NCI-H1417 (cell line): ENCODE measurements around the gene CUZD1.
"Not testable (repeated sequence)": the region's sequence is repeated elsewhere in the genome, so short reads cannot be mapped to it uniquely, and the experiment has no call there.

Experiments used
- DNase-seq, 3 experiments: peaks; one replicate each; lab custom pipeline; 2025; lab: John Stamatoyannopoulos, UW

Gene CUZD1, protein sequence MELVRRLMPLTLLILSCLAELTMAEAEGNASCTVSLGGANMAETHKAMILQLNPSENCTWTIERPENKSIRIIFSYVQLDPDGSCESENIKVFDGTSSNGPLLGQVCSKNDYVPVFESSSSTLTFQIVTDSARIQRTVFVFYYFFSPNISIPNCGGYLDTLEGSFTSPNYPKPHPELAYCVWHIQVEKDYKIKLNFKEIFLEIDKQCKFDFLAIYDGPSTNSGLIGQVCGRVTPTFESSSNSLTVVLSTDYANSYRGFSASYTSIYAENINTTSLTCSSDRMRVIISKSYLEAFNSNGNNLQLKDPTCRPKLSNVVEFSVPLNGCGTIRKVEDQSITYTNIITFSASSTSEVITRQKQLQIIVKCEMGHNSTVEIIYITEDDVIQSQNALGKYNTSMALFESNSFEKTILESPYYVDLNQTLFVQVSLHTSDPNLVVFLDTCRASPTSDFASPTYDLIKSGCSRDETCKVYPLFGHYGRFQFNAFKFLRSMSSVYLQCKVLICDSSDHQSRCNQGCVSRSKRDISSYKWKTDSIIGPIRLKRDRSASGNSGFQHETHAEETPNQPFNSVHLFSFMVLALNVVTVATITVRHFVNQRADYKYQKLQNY

DNA sequence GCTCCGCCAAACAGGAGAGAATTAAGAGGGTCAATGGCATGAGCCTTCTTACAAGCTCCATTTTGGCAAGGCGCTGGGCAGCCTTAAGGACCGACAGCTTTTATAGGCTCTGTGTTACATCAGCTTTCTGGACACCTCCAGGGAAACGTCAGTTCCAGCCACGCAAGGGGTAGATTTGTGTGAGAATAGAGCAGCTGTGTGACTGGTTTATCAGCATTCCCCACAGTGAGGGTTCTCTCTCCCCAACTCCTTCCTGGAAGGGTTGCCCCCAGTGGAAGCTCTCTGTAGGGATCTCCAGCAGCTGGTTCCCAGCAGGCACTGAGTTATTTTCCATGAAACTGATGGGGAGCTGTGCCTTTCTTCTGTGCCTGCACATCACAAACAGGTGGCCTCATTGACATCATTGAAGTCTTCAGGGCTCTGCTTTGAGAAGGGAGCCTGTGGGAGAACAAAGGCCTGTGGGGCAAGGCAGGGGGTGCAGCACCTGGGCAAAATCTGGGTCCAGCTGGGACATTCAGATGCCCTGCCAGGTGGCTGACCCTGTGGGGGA, at the start of gene CUZD1:
Gene CUZD1, minus strand, starts transcription at position 75 of the 550 bp plus-strand sequence. Its CDS starts 14 bp downstream, at position 61.
- DNase-seq: no peak

DNA sequence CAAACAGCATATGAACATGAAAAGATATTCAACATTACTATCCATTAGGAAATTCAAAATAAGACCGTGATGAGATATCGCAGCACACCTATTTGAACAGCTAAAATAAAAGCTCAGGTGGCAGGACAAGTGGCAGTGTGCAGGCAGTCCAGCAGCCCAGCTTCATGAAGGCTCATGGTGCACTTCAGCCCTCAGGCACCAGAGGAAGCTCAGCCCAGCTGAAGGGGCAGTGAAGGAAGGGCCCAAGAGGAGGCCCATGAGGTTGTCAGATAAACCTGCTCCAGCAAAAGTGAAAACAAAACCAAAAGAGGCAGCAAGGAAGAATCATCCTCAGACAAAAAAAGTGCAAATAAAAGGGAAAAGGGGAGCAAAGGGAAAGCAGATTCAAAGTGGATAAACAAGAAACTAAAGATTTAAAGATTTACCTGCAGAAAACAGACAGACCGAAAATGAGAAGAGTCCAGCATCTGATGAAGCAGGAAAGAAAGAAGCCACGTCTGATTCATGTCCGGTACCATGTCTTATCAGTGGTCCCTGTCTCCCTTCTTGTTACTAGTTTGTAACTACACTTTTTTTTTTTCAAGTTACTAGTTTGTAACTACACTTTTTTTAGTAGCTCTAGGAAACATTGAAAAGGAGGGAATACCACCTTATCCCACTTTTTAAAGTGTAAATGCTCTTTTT, 48.7 kb upstream of the CUZD1 start:
- no peak for DNase-seq

DNA sequence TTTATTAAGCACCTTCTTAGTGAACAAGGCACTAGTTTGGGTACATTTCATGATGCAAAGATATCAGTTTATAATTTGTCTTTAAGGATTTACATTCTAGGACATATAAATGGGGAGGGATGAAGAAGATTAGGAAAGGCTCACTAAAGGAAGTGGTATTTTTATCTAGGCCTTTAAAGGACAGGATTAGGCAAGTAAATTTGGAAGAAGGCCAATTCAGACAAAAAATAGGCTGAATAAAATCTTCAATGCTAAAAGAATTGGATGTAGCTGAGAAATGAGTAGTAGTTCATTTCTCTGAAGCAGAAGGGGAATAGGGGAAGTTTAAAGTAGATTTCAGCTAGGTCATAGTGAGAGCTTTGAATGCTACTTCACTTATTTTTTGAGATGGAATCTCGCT, 38.5 kb upstream of the CUZD1 start:
- no peak for DNase-seq

DNA sequence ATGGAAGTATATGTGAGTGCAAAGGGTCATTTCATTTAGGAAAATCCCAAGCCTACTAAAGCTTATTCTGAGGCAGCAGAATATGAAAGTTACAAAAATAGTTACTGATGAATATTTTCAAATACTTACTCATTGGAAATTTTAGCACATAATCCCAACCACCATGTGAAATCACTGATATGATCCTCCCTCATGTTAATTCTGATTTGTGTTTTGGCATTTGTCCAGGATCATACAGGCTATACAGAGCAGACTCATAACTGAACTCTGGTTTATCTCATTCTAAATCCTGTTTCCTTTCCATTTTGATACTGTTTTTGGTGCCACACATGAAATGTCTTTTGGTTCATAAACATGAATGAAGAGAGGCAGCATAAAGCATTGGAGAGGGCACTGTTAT, 37.1 kb upstream of the CUZD1 start:
- DNase-seq: no peak

DNA sequence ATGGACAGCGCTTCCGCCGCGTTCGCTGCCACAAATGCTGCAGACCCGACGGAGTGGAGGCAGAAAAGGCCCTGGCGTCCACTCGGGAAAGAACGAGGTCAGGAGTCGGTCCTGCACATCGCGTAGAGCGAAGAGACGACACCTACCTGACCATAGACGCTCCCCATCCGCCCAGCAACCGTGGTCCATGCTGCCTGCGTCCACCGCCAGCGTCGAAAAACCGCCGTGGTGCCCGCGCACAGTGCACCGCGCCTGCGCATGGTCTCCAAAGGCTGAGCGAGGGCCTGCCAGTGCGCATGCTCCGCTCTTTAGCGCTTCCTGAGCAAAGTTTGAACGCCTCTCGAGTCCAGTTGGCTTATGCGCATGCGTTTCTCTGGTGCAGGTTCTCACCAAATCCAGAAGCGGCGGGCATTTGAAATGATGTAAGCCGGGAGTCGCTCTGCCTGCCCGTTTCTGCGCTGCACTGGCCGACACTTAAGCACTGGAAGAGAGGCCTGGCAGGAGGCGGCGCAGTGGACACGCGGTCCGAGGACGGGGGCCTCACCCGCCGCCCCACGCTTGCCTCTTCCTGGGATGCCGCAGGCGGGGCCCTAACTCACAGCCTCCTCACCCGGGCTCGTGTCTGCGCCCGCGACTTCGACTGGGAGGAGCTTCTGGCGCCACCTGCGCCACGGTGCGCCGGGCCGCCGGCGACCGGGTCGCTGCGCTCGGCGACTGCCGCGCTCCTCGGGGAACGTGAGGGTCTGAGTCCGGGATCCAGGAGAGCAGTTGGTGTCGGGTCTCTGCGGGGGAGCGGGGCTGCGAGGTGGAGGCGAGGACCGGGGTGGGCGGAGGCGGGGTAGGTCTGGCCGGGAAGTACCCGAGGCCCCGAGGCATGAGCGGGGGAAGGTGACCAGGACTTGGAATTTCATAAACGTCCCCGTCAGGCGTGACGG, 33.9 kb upstream of the CUZD1 start, which contains the start of gene FAM24B:
Gene FAM24B, minus strand, starts transcription at position 243 of the 935 bp plus-strand sequence. CDS start 29,066 bp downstream, outside the sequence.
- peak; percentile 92 to 99 (median 97) for DNase-seq

DNA sequence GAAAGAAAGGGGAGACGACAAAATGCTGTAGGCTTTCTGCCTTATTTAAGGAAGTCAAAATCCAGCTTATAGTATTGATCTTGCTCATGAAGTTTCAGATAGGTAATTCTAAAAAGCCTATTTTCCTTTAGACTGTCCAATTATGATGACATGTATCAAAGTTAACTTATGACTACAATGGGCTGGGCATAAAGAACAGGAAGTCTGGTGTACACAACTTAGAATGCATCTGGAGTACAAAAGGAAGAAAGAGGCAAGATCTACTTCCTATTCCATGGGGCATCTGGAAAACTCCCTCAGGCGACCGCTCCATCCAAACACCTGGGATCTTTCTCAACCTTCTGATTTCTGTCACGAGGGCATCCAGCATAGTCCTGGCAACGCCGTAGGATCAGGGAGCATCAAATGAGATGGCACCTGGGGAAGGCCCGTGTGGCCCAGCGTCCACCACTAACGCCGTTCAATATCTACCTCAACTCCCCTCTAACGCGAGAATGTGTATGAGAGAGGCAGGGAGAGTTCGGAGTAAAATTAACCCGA, 33.2 kb upstream of the CUZD1 start:
- peak in 1 of 3 experiments; percentile 27 for DNase-seq

DNA sequence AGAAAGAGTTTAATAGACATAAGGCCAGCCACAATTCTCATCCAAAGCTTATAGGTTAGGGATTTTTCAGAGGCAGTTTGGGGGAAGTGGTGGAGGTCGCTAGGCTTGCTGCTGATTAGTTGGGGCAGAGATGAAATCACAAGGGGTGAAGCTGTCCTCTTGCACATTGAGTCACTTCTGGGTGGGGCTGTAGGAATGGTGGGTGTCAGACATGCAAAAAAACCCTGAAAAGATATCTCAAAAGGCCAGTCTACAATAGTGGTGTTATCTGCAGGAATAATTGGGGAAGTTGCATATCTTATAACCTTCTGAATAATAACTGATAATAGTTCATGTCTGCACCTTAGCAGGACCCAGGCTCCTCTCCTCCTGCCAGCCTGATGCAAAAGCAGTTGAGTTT, 31.6 kb upstream of the CUZD1 start:
- no peak for DNase-seq

DNA sequence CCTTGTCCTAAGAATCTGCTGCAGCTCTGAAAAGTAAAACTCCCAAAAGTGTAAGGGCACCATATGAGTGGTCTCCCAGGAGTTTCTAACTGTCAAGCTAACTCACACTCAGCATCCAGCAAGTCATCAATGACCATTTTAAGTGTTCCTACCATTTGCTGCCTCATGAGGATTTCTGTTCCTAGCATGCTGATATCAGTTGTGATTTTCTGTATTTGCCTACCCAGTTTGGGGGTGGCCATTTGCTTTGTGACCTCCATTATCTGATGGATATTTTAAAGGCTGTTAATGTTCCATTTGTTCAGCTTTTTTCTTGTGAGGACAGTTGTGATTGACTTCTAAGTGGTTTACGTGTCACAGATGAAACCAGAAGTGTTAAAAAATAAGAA, 30.8 kb upstream of the CUZD1 start:
- no peak for DNase-seq

DNA sequence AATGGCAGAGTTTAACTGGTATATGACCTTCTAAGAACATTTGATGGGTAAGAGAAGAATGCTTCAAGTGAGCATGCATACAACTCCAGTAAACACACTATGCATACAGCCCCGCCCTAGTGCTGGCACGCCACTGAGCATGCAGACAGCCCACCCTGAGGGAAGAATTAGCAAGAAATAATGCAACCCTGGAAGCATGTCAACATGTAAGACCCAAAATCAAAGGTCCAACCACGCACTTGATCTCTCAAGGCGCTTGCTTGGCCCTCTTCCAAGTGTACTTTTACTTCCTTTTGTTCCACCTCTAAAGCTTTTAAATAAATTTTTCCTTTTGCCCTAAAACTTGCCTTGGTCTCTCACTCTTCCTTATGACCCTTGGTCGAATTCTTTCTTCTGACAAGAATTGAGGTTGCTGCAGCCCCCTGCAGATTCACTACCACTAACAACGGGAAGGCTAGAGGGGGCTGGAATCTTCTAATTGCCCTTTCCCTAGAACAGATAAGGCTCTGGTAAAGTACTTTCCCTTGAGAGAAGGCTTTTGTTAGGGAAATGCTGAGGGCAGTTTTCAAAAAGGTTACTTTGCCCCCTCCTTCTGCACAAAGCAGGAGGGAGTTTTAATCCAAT, 30.3 kb upstream of the CUZD1 start:
- DNase-seq: no peak

DNA sequence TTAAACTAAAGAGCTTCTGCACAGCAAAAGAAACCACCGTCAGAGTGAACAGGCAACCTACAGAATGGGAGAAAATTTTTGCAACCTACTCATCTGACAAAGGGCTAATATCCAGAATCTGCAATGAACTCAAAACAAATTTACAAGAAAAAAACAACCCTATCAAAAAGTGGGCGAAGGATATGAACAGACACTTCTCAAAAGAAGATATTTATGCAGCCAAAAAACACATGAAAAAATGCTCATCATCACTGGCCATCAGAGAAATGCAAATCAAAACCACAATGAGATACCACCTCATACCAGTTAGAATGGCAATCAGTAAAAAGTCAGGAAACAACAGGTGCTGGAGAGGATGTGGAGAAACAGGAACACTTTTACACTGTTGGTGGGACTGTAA, 26.3 kb upstream of the CUZD1 start:
- DNase-seq: not testable (repeated sequence)

DNA sequence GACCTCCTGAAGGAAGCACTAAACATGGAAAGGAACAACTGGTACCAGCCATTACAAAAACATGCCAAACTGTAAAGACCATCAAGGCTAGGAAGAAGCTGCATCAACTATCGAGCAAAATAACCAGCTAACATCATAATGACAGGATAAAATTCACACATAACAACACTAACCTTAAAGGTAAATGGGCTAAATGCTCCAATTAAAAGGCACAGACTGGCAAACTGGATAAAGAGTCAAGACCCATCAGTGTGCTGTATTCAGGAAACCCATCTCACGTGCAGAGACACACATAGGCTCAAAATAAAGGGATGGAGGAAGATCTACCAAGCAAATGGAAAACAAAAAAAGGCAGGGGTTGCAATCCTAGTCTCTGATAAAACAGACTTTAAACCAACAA, 23.1 kb upstream of the CUZD1 start:
- not testable (repeated sequence) for DNase-seq

DNA sequence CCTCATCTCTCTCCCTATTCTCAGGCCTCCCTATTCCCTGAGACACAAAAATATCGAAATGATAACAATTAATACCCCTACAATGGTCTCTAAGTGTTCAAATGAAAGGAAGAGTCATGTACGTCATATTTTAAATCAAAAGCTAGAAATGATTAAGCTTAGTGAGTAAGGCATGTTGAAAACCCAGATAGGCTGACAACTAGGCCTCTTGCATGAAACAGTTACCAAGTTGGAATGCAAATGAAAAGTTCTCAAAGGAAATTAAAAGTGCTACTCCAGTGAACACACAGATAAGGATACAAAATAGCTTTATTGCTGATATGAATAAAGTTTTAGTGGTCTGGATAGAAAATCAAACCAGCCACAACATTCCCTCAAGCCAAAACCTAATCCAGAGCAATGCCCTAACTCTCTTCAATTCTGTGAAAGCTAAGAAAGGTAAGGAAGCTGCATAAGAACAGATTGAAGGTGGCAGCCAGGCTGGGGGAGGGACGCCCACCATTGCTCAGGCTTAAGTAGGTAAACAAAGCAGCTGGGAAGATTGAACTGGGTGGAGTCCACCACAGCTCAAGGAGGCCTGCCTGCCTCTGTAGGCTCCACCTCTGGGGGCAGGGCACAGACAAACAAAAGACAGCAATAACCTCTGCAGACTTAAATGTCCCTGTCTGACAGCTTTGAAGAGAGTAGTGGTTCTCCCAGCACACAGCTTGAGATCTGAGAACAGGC, 21.3 kb upstream of the CUZD1 start:
- DNase-seq: not testable (repeated sequence)

DNA sequence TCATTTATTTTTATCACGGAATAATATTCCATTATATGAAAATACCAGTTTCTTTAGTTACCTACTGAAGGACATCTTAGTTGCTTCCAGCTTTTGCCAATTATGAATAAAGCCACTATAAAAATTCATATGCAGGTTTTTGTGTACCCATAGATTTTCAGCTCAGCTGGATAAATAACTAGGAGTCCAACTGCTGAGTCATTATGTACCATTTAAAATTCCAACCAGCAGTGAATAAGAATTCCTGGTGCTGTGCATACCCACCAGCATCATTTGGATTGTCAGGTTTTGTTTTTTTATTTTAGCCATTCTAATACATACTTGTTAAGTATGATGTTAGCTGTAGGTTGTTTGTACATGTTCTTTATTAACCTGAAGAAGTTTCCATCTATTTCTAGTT, 19.2 kb upstream of the CUZD1 start:
- peak in 1 of 3 experiments; percentile 3 for DNase-seq

DNA sequence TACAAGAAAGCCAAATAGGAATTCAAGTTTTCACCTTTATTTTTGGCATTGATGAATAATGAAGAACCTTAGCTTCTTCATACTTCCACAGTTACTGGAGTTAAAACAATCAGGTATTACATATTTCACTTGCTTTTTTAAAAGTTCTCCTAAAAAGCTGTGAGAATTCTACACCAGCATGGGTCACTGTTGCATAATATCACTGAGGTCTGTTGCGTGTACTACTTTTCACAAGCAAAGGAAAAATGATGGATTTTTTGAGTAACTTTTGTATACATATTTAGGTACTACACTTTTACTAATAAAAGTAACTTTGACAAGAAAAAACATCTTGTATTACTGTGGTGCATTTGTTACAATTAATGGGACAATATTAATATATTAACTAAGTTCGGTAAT, 18.5 kb upstream of the CUZD1 start:
- no peak for DNase-seq

DNA sequence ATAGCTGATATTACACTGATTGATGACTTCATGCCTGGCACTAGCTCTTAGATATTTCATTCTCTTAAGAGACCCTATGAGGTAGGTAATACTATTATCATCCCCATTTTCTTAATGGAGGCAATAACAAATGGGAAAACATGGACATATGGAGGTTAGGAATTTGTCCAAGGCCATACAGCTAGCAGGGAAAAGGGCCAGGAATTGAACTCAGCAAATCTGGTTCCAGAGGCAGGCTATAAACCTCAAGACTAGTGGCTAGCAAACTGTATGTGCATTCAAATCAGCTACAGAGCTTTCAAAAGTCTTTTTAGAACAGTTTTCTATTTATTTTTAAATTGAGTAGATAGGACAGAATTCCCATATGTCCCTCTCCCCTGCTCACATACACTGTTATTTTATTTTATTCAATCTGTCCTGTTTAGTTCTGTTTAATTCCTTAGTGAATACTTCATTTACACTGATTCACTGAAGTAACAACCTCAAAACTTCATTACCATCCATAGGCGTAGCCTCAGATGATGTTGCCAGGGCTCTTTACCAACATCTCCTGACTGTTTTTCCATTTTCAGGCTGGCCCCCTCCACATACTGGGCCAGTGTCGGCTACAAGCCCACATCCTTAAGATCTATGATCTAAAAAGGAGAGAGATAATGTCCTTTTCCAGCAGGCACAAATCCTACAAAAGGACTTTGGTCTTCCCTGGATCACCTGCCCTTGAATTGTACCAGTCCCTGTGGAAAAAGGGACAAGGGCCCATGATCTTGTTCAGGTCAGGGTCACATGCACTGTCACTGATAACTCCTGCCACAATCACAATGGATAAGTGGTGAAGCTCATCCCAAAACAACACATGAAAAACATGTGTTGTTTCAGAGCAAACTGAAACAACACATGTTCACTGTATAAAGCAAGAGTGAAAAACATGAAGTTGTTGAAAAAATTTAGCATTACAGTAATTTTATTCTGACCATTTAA, 17.8 kb upstream of the CUZD1 start:
- DNase-seq: no peak

DNA sequence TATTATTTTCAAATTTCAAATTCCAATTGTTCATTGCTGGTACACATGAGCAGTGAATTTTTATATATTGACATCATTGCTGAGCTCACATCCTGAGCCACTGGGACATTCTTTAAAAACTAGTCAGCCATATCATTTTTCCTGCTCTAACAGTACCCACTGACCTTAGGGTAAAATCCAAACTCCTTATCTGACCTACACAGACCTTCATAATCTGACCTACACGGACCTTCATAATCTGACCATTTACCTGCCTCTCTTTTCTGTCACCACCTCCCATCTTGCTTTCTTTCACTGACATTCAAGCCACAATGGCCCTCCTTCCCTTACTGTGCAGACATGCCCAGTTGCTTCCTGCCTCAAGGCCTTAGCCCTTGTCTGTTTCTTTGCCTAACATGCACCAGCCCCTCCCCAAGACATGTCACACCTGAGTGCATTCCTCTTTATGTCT, 16.1 kb upstream of the CUZD1 start:
- DNase-seq: no peak

DNA sequence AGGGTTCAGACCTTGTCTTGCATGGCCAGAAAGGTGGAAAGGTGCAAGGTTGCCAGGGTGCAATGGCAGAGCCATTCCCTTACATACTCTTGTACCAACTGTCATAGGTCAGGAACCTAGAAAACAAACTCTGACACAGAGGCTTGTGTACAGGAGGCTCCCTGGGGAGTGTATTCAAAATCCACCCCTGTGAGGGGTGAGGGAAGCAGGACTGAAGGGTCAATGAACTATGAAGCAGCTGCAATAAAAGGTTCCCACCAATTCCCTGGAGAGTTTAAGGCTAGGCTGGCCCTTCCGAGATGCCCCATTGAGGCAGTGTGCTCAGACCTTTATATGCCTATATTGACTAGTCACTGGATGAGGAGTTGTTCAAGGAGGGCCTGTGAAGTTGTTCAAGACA, 13.9 kb upstream of the CUZD1 start:
- no peak for DNase-seq

DNA sequence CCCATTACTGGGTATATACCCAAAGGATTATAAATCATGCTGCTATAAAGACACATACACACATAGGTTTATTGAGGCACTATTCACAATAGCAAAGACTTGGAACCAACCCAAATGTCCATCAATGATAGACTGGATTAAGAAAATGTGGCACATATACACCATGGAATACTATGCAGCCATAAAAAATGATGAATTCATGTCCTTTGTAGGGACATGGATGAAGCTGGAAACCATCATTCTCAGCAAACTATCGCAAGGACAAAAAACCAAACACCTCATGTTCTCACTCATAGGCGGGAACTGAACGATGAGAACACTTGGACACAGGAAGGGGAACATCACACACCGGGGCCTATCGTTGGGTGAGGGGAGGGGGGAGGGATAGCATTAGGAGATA, 12.4 kb upstream of the CUZD1 start:
- DNase-seq: not testable (repeated sequence)

DNA sequence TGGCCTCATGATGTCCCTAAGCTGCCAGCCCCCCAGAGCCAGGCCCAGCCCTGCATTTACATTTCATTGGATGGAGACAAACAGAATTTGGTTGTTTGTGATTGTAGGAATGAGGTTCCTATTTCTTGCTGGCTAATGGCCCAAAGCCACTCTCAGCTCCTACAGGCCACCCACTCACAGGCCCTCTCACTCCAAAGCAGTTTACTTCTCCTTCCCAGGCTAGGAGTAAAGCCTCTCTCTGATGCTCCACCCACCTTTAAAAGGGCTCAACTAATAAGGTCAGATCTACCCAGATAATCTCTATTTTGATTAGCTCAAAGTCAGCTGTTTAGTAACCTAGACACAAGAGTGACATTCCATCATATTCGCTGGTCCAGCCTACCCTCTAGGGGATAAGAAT, 11.2 kb upstream of the CUZD1 start:
- DNase-seq: no peak
